ENCODE measurements around the gene HNRNPC. TPM values are rescaled to one million over a fixed set of nuclear protein-coding genes. Genes with fewer than 3 reads are reported as not detected.

HNRNPC gene
- total and polyA plus RNA-seq, 10 of the 15 experiments (the other 5 are each of a cell fraction or from before 2014, with no cell fraction given): 679 to 1,492 (median 1,262) TPM

DNA sequence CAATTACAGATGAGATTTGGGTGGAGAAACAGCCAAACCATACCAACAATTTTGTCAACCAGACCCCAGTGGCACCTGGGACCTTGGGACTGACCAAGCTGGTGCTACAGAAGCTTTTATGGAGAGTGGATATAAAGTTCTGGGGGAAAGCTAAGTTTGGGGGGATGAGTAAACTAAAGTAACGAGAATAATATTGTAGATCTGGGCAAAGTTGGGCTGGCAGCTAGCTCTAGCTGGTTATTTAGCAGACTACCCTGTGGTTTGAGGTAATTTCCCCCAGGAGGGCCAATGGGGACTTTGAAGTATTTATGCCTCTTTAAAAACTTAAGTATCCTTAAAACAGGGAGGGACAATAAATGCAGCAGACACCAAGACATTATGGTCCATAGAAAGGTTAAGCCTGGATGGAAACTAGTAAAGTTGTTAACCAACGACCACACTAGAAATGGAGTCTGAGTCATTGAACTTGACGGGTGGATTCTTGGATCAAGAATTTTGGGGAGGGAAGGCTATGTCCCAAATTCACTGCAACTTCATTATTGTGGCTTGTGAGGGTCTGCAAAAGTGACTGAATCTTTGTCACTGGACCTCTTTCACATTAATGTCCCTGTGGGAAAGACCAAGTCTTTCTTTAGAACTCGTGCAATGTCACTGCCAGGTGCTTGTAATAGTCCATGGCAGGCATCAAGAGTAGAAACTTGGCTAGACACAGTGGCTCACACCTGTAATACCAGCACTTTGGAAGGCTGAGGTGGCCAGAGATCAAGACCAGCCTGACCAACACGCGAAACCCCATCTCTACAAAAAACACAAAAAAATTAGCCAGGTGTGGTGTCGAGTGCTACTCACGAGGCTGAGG, 64.8 kb downstream of the HNRNPC start (continued):
- 0 out of 2 replicates have a peak, but pooled peaks have one; percentile 17 for TF ChIP-seq FOXM1 (IDR thresholded peaks at IDR 0.05; ENCODE audit: low read depth, low read length)

DNA sequence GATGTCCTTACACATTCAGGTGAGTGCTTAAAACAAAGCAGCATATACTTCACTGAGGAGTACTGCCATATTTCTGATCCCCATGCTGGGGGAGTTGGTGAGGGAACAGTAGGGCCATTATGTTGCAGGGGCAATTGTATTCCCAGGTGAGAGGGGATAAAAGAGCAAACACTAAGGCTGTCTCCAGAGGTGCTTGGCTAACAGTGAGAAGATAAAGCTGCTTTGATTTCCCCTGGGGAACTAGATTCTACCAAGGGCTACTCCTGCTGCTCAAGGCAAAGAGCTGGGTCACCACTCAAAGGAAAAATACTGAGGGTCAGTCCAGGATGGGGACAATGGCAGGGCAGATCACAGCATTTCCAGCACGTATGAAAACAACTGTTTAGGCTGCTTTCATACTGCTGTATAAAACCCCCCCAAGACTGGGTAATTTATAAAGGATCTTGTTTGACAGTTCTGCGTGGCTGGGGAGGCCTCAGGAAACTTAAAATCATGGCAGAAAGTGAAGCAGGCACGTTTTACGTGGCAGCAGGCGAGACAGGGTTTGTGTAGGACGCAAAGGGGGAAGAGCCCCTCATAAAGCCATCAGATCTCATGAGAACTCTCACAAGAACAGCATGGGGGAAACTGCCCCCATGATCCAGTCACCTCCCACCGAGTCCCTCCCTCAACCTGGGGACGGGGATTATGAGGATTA, 65.6 kb downstream of the HNRNPC start:
- no TSS peak for BruUV-seq (replicated peaks)
- Histone ChIP-seq H3K79me2 (ENCODE audit: control insufficient read depth, insufficient read depth, low read length) (no peaks in the 10 kb centered on the region), H2AFZ (ENCODE audit: control insufficient read depth, low read depth, low read length) (no peak overlapping the region), H3K27me3 (replicated peaks in 1 of 2; ENCODE audit: control insufficient read depth in 2 of 2, insufficient read depth in 2 of 2, low read length in 1 of 2) (no peaks in the 10 kb centered on the region), H3K9ac (ENCODE audit: control insufficient read depth, insufficient read depth, low read length) (no peak overlapping the region), H4K20me1 (ENCODE audit: control insufficient read depth, insufficient read depth) (no peaks in the 10 kb centered on the region), H3K27ac (ENCODE audit: control insufficient read depth, insufficient read depth) (no peak overlapping the region), H3K9me3 (replicated peaks; ENCODE audit: control insufficient read depth, insufficient read depth, low read length) (no peaks in the 10 kb centered on the region), H3K4me1 (ENCODE audit: control insufficient read depth, insufficient read depth, low read length) (no peaks in the 10 kb centered on the region), H3K4me2 (ENCODE audit: control insufficient read depth, insufficient read depth) (no peak overlapping the region), H3K36me3 (ENCODE audit: control insufficient read depth in 2 of 2, insufficient read depth in 2 of 2, low read length in 1 of 2) (peaks cover 1 to 18% of the 10 kb centered on the region in 2 experiments), H3K4me3 (no peak overlapping the region)
- intact Hi-C loops (cut with micrococcal nuclease; ENCODE audit: unreplicated experiment): no loop called here
- ChIA-PET POLR2A (interaction anchor here (0.7 kb wide), 1 partner anchor 475 kb away, joined by 3 read pairs; no protein-coding TSS in a partner anchor), CTCF (interaction anchor here (1.2 to 1.6 kb wide), 3 partner anchors 11 to 189 kb away, joined by 3 read pairs; no protein-coding TSS in a partner anchor), RAD21 (ENCODE audit: unreplicated experiment) (interaction anchor here (1.5 kb wide), 1 partner anchor 189 kb away, joined by 4 read pairs; no protein-coding TSS in a partner anchor), SMC1A (ENCODE audit: uncharacterized antibody, unreplicated experiment) (interaction anchor here (1.9 kb wide), 1 partner anchor 12 kb away, joined by 5 read pairs; no protein-coding TSS in a partner anchor)
- 50% methylated on average over 8 of the region's 8 CpGs for WGBS (ENCODE audit: insufficient coverage, insufficient replicate concordance, low lambda C conversion rate, missing lambda C conversion rate)
- no peak for FAIRE-seq
- TF ChIP-seq POLR2AphosphoS2 (IDR thresholded peaks at IDR 0.05; ENCODE audit: low read depth, low read length): peak; percentile 72
- TF ChIP-seq RUNX3 (IDR thresholded peaks at IDR 0.05; ENCODE audit: low read length): 0 out of 2 replicates have a peak, but pooled peaks have one; percentile 2
- no peak for TF ChIP-seq IRF4 (IDR thresholded peaks at IDR 0.05; ENCODE audit: low read depth, low read length)
- TF ChIP-seq, protein P1, sequence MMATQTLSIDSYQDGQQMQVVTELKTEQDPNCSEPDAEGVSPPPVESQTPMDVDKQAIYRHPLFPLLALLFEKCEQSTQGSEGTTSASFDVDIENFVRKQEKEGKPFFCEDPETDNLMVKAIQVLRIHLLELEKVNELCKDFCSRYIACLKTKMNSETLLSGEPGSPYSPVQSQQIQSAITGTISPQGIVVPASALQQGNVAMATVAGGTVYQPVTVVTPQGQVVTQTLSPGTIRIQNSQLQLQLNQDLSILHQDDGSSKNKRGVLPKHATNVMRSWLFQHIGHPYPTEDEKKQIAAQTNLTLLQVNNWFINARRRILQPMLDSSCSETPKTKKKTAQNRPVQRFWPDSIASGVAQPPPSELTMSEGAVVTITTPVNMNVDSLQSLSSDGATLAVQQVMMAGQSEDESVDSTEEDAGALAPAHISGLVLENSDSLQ (IDR thresholded peaks at IDR 0.05): no peak
- no peak for TF ChIP-seq EP300 (IDR thresholded peaks at IDR 0.05; ENCODE audit: borderline replicate concordance in 1 of 2, control insufficient read depth in 1 of 2, low read depth in 2 of 2, low read length in 2 of 2)
- TF ChIP-seq POLR2A (IDR thresholded peaks at IDR 0.05; ENCODE audit: low read depth, low read length): peak; percentile 51
- no peak for TF ChIP-seq STAT3 (IDR thresholded peaks at IDR 0.05; ENCODE audit: low read depth, low read length)
- peak; percentile 16; the same call in 1 of the 3 replicates for TF ChIP-seq POU2F2 (IDR thresholded peaks at IDR 0.05; ENCODE audit: borderline replicate concordance, low read depth, low read length)
- no peak for TF ChIP-seq PAX8 (IDR thresholded peaks at IDR 0.05)
- TF ChIP-seq GABPA (IDR thresholded peaks at IDR 0.05; ENCODE audit: low read depth): no peak
- ATAC-seq: peak; percentile 8
- no peak for DNase-seq (ENCODE audit: low read depth, low spot score)
- in situ Hi-C loops (cut with MboI): no loop called here

Data from GM12878 (cell line).